Measurements from ENCODE around the gene CORIN.

DNA sequence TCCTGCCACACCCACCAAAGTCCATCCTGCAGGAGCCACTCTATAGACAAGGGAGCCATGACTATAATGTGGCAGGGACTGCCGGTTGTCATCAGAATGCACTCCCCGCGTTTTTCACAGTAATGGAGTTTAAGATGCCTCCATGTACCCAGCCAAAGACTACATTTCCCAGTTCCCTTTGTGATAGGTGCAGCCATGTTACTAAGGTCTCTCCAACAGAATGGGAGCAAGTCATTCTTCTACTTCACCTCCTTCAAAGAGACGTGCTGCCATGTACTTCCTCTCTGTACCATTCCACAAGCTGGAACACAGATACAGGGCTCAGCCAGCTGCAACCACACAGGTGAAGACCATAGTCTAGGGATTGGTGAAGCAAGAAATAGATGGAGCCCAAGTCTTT is 126.7 kb downstream of the CORIN start:
- TF ChIP-seq, protein P1, sequence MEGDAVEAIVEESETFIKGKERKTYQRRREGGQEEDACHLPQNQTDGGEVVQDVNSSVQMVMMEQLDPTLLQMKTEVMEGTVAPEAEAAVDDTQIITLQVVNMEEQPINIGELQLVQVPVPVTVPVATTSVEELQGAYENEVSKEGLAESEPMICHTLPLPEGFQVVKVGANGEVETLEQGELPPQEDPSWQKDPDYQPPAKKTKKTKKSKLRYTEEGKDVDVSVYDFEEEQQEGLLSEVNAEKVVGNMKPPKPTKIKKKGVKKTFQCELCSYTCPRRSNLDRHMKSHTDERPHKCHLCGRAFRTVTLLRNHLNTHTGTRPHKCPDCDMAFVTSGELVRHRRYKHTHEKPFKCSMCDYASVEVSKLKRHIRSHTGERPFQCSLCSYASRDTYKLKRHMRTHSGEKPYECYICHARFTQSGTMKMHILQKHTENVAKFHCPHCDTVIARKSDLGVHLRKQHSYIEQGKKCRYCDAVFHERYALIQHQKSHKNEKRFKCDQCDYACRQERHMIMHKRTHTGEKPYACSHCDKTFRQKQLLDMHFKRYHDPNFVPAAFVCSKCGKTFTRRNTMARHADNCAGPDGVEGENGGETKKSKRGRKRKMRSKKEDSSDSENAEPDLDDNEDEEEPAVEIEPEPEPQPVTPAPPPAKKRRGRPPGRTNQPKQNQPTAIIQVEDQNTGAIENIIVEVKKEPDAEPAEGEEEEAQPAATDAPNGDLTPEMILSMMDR (IDR thresholded peaks at IDR 0.05; ENCODE audit: borderline replicate concordance, extremely low read depth, low read length, poor library complexity, severe bottlenecking): no peak
- no peak for TF ChIP-seq EZH2 (IDR thresholded peaks at IDR 0.05; ENCODE audit: borderline replicate concordance, low read depth, low read length, severe bottlenecking)

Data from DND-41 (cell line).